ENCODE data around the gene SLC25A38.

- TF ChIP-seq CTCF (conservative IDR thresholded peaks at IDR 0.05; ENCODE audit: low read depth in 2 of 2) (no peak), POLR2AphosphoS5 (IDR thresholded peaks at IDR 0.05; ENCODE audit: low read depth) (no peak), NANOG (IDR thresholded peaks at IDR 0.05; ENCODE audit: borderline replicate concordance) (no peak), EZH2 (IDR thresholded peaks at IDR 0.05; ENCODE audit: low read depth, unreplicated experiment) (no peak), CREB1 (CRISPR knock-in tag; IDR thresholded peaks at IDR 0.05; ENCODE audit: low read depth) (no peak), EZH2phosphoT487 (IDR thresholded peaks at IDR 0.05; ENCODE audit: unreplicated experiment) (no peak), JUNB (IDR thresholded peaks at IDR 0.05; ENCODE audit: unreplicated experiment) (no peak), ZNF331 (CRISPR knock-in tag; IDR thresholded peaks at IDR 0.05; ENCODE audit: low read depth) (no peak)
- TF ChIP-seq, protein P1, sequence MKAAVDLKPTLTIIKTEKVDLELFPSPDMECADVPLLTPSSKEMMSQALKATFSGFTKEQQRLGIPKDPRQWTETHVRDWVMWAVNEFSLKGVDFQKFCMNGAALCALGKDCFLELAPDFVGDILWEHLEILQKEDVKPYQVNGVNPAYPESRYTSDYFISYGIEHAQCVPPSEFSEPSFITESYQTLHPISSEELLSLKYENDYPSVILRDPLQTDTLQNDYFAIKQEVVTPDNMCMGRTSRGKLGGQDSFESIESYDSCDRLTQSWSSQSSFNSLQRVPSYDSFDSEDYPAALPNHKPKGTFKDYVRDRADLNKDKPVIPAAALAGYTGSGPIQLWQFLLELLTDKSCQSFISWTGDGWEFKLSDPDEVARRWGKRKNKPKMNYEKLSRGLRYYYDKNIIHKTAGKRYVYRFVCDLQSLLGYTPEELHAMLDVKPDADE (IDR thresholded peaks at IDR 0.05), result no peak
Measured at GRCh38 chr3:39343076-39343717, 40.0 kb upstream of the SLC25A38 start.
